GM20000 (cell line): ENCODE measurements around the gene TSPYL4.

Source experiments
- DNase-seq: peaks from one replicate; pipeline ENCODE4 v3.0.0; 2012; ENCODE audit warnings: low spot score
- CTCF ChIP-seq: IDR thresholded peaks from 2 replicates; pipeline ENCODE4 v1.5.1; 2012; ENCODE audit warnings: mild to moderate bottlenecking, control low read depth; ENCODE audit errors: extremely low read depth, missing control alignments

The TSPYL4 gene

DNA sequence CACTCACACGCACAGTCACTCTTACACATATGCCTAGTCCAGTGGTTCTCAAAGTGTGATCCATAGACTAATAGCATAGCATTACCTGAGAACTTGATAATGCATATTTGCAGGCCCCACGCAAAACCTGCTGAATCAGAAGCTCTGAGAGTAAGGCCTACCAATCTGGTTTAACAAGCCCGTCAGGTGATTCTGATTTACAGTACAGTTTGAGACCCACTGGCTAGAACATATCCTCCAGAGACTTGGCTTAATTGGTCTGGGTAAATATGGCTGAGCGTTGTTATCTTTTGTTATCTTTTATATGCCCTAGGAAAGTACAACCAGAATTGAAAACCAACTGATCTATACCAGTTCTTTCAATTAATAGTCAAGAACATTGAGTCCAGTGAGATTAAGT, 9.6 kb downstream of the TSPYL4 start:
- DNase-seq: no peak
- TF ChIP-seq CTCF: no peak

DNA sequence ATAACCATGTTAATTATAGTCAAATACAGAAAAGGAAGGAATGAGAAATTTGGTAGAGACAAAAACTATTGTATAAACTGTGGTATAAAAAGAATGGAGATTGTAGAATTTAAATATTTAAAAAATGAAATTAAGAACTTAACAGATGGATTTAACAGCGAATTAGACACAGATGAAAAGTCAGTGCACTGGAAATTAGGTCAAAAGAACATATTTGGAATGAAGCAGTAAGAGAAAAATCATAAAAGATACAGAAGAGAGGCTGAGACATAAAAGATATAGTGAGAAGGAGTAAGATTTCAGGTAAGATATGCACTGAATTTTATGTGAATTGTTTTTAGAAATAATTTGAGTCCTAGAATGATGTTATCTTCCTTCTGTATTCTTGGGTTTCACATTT, 14.0 kb downstream of the TSPYL4 start:
- no peak for DNase-seq
- TF ChIP-seq CTCF: no peak

- no peak for TF ChIP-seq CTCF
- no peak for DNase-seq
Measured at GRCh38 chr6:116239256-116239655, 14.6 kb downstream of the TSPYL4 start.

- no peak for DNase-seq
- TF ChIP-seq CTCF: no peak
Measured at GRCh38 chr6:116238083-116238482, 15.8 kb downstream of the TSPYL4 start.

GRCh38 chr6:116234689-116235088, 19.2 kb downstream of the TSPYL4 start:
- no peak for TF ChIP-seq CTCF
- DNase-seq: no peak

DNA sequence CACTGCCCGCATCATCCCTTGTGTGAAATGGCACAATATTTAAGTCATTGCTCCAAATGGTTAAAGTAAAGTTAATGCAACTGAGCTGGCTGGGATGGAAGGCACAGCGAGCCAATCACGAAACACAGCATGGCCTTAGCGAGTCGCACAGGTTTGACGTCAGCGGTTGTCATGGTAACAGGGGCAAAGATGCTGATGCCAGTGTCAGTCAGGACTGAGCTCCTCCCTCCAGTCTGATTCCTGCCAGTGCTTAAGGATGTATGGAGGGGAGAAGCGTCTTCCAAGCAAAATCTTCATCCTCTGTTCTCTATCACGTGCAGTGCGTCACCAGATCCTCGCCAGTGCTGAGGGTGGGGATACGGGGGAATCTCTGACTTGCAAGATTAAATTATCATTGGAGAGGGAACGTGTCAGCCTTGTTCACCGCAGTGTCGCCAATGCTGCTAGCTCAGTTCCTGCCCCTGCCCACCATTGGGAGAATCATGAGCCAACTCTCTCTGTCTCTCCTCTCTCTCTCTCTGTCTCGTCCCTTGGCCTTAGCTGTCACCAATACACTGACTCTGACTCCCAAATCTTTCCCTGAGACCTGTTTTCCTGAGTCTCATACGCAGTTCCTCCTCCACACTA, 24.5 kb downstream of the TSPYL4 start:
- no peak for DNase-seq
- TF ChIP-seq CTCF: no peak

- DNase-seq: no peak
- no peak for TF ChIP-seq CTCF
Measured at GRCh38 chr6:116223355-116223754, 30.5 kb downstream of the TSPYL4 start.
